ENCODE results near the gene FUT8.

DNA sequence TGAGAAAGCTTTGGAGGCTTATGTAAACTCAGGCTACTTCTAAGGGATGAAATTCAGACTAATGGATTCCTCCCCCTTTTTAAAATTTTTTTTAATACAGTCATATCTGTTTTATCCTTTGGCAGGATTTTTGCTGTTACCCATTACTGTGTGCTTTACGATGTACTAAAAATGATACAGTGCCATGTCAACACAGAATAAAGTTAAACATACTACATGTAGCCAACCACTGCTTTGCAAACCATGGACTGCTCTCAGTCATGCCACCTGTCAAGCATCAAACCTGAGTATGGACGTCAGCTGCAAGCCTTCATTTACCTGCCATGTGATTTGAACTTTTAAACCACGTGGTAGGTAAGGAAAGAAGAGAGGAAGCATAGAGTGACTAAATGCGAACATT, 325.8 kb downstream of the FUT8 start:
- TF ChIP-seq, protein P1, sequence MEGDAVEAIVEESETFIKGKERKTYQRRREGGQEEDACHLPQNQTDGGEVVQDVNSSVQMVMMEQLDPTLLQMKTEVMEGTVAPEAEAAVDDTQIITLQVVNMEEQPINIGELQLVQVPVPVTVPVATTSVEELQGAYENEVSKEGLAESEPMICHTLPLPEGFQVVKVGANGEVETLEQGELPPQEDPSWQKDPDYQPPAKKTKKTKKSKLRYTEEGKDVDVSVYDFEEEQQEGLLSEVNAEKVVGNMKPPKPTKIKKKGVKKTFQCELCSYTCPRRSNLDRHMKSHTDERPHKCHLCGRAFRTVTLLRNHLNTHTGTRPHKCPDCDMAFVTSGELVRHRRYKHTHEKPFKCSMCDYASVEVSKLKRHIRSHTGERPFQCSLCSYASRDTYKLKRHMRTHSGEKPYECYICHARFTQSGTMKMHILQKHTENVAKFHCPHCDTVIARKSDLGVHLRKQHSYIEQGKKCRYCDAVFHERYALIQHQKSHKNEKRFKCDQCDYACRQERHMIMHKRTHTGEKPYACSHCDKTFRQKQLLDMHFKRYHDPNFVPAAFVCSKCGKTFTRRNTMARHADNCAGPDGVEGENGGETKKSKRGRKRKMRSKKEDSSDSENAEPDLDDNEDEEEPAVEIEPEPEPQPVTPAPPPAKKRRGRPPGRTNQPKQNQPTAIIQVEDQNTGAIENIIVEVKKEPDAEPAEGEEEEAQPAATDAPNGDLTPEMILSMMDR (IDR thresholded peaks at IDR 0.05) = no peak
- no peak for TF ChIP-seq POLR2A (IDR thresholded peaks at IDR 0.05)
